HG03558 (cell line): ENCODE data around the gene SMAD4.

Source experiments
- ATAC-seq: cut with Tn5 transposase; IDR thresholded peaks from one replicate; pipeline ENCODE4 v1.9.1; 2021; ENCODE audit warnings: moderate number of reproducible peaks; ENCODE audit not compliant: unreplicated experiment; ENCODE audit errors: extremely low read depth

Gene SMAD4

GRCh38 chr18:51020536-51020935, 9.5 kb upstream of the SMAD4 start:
- ATAC-seq: no peak

GRCh38 chr18:51021226-51021965, 8.6 kb upstream of the SMAD4 start:
- ATAC-seq: no peak

- ATAC-seq: no peak
These were observed 4.5 kb upstream of the SMAD4 start for GRCh38 chr18:51025512-51025911.

GRCh38 chr18:51028201-51028805, 1.7 kb upstream of the SMAD4 start:
- no peak for ATAC-seq

- ATAC-seq: no peak
These were observed 677 bp upstream of the SMAD4 start for GRCh38 chr18:51029378-51029693.

GRCh38 chr18:51030537-51031258, 685 bp downstream of the SMAD4 start:
- ATAC-seq: peak; percentile 22

GRCh38 chr18:51032193-51032592, 2.2 kb downstream of the SMAD4 start:
- ATAC-seq: no peak

- no peak for ATAC-seq
These were observed 7.2 kb downstream of the SMAD4 start for GRCh38 chr18:51037230-51037629.

- ATAC-seq: no peak
These were observed 8.1 kb downstream of the SMAD4 start for GRCh38 chr18:51038110-51038509.

- no peak for ATAC-seq
These were observed 9.4 kb downstream of the SMAD4 start for GRCh38 chr18:51039138-51040112.

- ATAC-seq: no peak
These were observed 11.8 kb downstream of the SMAD4 start for GRCh38 chr18:51041677-51042352.

- no peak for ATAC-seq
These were observed 15.0 kb downstream of the SMAD4 start for GRCh38 chr18:51044928-51045585.

- ATAC-seq: no peak
These were observed 18.2 kb downstream of the SMAD4 start for GRCh38 chr18:51048190-51048589.

GRCh38 chr18:51049137-51049536, 19.1 kb downstream of the SMAD4 start:
- no peak for ATAC-seq

- ATAC-seq: peak; percentile 84
These were observed 21.2 kb downstream of the SMAD4 start for GRCh38 chr18:51051105-51051712.

GRCh38 chr18:51053814-51054213, 23.8 kb downstream of the SMAD4 start:
- no peak for ATAC-seq

- no peak for ATAC-seq
These were observed 24.8 kb downstream of the SMAD4 start for GRCh38 chr18:51054764-51055163.

- no peak for ATAC-seq
These were observed 30.0 kb downstream of the SMAD4 start for GRCh38 chr18:51059969-51060368.

- ATAC-seq: no peak
These were observed 34.2 kb downstream of the SMAD4 start for GRCh38 chr18:51064256-51064655.
